GM12801 (cell line): ENCODE results near the gene LILRB5.

Source experiments
- TF ChIP-seq, protein P1 (sequence below): IDR thresholded peaks from one replicate; pipeline ENCODE4 v1.5.1; 2011; ENCODE audit warnings: control low read depth; ENCODE audit not compliant: insufficient read length; ENCODE audit errors: extremely low read depth

LILRB5 gene

DNA sequence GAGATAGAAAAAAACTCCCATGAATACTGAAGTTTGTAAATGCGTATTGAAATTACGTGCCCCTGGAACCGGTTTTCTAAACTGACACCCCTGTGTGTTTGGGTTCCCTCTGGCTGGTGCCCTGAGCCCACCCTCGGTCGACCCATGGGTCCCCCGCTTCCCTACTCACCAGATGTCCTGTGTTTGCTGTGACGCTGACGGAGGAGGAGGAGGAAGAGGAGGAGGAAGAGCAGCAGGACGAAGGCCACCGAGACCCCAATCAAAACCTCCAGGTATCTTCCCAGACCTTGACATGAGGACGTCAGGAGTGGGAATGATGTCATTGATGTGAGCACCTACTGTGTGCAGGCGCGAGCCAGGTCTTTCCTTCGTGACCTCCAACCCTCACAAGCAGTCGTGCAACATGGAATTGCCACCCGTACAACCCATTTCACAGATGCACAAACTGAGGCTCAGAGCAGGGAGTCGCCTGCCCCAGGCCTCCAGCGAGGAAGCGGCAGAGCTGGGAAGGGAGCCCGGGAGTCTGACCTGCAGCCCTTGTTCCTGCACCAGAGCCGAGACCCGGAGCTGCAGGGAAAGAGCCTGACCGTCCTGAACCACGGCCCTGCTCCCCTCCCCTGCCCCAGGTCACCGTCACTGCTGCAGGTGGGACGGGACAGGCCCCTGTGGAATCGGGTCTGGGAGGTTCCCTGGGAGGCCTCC is 38.0 kb downstream of the LILRB5 start:
- TF ChIP-seq, protein P1, sequence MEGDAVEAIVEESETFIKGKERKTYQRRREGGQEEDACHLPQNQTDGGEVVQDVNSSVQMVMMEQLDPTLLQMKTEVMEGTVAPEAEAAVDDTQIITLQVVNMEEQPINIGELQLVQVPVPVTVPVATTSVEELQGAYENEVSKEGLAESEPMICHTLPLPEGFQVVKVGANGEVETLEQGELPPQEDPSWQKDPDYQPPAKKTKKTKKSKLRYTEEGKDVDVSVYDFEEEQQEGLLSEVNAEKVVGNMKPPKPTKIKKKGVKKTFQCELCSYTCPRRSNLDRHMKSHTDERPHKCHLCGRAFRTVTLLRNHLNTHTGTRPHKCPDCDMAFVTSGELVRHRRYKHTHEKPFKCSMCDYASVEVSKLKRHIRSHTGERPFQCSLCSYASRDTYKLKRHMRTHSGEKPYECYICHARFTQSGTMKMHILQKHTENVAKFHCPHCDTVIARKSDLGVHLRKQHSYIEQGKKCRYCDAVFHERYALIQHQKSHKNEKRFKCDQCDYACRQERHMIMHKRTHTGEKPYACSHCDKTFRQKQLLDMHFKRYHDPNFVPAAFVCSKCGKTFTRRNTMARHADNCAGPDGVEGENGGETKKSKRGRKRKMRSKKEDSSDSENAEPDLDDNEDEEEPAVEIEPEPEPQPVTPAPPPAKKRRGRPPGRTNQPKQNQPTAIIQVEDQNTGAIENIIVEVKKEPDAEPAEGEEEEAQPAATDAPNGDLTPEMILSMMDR: no peak

DNA sequence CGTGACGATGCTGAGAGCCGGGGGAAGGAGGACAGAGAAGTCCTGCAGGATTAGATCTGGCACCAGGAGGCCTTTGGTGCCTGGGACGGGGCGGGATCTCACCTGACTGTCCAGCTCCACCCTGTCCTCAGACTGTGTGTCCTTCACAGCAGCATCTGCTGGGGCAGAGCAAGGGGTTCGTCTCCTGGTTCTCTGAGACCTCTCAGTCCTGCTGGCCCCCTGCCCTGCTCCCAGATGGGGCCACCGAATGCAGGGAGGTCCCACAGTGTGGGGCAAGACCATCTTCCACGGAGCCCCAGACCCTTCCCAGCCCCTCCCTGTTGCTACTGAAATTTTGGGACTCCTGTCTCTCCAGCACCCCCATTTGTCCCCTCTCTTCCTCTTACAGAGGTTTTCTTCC is 38.8 kb downstream of the LILRB5 start:
- TF ChIP-seq, protein P1: no peak

DNA sequence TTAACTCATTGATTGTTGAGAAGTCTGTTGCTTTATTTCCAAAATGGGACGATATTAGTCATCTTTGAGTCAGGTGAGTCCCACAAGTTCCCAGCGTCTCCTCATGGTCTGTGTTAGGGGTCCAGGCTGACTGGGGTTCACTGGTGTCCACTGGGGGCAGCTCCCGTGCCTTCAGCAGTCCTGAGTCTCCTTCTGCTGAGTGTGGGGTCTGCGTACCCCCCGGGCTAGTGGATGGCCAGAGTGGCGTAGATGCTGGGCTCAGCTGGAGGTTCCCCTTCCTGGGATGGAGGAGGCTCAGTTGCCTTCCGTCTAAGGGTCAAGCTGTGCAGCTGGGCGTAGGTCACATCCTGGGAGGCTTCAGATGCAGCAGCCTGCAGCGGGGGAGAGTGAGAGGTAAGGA is 40.2 kb downstream of the LILRB5 start:
- TF ChIP-seq, protein P1: no peak

DNA sequence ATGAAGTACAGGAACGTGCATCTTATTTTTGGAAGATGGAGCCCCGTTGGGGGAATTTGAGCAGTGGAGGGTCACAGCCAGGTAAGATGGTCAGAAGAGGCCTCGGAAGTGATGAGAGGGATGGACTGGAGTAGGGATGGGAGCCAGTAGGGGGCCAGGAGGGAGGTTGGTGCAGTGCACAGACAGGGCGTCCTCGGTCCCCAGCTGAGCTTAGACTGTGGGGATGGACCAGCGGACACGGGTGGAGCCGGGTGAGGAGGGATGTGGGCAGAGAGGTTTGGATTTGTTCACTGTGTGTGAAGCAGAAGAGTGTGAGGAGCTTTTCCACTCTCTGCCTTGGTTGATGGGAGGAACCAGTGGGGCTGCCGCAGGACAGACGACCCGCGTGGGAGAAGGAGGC is 45.8 kb downstream of the LILRB5 start:
- TF ChIP-seq, protein P1: no peak

DNA sequence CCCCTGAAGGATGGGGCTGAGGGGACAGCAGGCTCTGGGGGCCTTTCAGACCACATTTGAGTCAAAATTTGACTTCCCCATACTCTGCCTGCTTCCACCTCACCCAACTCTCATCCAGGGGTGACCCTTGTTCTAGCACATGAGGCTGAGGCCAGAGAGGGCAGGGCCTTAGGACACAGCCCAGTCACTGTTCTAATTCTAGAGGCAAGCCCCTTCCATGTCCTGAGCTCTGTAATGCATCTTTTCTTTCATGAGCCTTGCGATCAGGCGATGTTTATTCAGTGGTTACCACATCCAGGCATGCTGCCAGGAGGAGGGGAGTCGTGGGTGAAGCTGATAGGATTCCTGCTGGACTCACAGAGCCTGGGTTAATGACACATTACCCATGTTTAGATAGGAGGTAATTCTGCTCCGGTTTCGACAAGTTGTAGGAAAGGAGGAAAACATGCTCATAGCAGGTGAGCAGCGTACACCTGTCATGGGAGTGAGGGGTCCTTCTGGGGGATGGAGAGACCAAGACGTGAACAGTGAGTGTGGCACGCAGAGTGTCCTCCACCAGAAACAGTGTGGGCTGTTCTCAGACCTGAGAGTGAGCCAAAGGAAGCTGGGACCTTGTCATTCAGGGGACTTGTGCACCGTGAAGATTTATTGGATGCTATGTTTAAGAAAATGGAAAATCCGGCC is 47.1 kb downstream of the LILRB5 start:
- TF ChIP-seq, protein P1: no peak

DNA sequence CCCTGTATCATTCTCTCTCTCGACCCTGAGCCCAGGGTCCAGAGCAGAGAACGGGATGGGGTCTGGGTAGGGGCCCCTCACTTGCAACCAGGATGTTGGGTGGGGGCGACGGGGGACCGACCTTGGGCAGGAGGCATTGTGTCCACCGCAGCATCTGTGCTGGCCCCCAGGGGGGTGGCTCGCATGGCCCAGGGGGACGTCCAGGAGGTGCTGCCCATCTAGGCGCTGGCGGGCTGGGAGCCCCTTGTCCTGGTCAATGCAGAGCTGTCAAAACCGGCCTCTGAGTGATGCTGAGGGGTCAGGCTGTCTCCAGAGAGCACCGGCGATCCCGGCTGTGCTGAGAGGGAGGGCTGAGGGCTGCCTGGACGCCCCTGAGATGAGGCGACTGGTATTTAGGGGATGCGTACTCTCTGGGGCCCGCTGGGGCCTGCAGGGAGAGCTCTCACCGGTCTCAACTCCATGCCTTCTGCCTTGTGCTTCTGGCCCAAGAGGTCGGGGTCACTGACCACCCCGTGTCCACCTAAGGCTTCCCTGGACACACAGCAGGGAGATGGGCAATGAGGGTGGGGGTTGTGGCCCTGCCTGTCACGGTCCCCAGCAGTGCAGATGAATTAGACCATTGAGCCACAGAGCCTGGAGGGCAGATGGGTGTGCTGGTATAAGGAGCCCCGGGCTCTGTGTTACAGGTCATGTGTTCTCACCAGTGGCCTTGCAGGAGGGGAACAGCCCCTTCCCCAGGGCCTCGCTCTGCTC is 47.8 kb downstream of the LILRB5 start:
- TF ChIP-seq, protein P1: no peak

DNA sequence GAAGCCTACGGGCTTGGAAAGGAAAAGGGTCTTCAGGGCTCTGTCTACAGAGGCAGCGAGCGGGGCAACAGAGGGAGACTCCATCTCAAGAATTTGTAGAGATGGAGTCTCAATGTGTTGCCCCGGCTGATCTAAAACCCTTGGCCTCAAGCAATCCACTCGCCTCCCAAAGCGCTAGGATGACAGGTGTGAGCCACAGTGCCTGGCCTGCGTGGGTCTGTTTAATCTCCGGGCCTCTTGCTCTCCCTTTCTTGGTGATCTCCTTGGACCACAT is 48.4 kb downstream of the LILRB5 start:
- TF ChIP-seq, protein P1: no peak
